CD4-positive, alpha-beta T cell treated with Interleukin-6 at 100 ng/mL for 8 hours (primary cell): ENCODE results near the gene KPNA1.
A peak's percentile ranks its signal among the peaks of the same experiment; 100 is the strongest.
"Not testable (repeated sequence)": the region's sequence is repeated elsewhere in the genome, so short reads cannot be mapped to it uniquely, and the experiment has no call there.

Experiments used
- DNase-seq: peaks from one replicate; pipeline ENCODE4 v3.0.0-alpha.2; 2020; ENCODE audit warnings: mixed read lengths, low spot score

KPNA1 gene

GRCh38 chr3:122475316-122475715, 39.4 kb downstream of the KPNA1 start:
- no peak for DNase-seq

DNA sequence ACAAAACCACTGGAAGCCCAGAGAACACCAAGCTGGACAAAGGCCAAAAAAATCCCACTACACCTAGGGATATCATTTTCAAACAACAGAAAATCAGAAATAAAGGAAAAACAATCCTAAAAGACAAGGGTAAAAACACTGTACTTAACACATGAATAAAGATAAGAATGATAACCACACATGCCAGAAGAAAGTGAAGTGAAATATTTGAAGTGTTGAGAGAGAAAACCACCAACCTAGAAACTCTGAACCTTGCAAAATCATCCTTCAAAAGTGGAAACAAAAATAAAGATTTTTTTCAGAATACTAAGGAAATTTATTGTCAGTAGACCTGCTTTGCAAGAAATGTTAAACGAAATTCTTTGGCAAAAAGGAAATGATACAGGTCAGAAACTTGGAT, 45.1 kb downstream of the KPNA1 start:
- DNase-seq: no peak

- DNase-seq: no peak
Measured at GRCh38 chr3:122468896-122469533, 45.7 kb downstream of the KPNA1 start.

DNA sequence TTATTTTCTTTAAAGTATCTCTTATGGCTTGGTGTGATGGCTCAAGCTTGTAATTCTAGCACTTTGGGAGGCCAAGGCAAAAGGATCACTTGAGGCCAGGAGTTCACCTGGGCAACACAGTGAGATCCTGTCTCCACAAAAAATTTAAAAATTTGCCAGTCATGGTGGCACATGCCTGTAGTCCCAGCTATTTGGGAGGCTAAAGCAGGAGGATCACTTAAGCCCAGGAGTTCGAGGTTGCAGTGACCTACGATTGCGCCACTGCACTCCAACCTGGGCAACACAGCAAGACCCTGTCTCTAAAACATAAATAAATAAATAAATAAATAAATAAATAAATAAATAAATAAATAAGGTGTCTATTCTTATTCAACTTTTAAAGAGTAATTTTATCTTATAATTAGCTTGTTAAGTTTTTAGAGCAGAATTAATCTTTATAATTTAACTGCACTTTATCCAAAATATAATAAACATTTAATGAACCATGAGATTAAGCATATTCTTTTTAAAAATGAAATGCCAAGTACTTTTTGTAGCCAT, 48.0 kb downstream of the KPNA1 start:
- DNase-seq: no peak

DNA sequence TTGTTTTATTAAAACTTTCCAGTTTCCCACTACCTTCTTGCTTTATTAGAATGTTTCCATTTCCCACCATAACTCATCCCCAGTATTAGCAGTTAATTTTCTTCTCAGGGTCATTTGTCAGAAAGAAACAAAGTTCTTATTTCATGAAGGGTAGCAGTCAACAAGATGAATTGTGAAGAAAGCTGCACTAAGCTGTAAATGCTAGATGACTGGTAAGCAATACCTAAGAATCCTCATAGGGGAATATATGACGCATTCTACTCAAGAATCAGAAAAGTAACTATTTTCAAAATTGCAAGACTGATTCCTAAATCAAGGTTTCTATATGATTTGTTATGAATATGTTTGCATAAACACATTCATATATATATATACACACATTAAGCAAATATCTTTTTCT, 50.1 kb downstream of the KPNA1 start:
- DNase-seq: no peak

GRCh38 chr3:122462406-122462805, 52.3 kb downstream of the KPNA1 start:
- DNase-seq: no peak

DNA sequence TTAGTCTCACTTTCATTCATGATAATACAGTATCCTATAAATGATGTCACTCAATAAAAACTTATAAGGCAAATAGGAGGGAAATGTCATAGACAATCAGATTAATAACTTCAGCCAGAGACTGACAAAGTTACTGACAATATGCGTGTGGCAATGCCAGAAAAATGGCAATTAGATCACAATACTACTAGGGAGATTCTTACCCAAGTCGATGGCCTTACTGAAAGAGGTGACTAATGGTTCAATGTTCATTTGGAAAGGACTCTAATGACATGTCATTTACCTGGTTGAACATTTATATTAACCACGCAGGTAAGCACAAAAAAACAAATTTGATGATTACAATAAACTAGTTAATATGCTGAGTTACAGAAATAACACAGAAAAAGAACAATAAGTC, 52.9 kb downstream of the KPNA1 start:
- DNase-seq: no peak

- no peak for DNase-seq
Measured at GRCh38 chr3:122458992-122459391, 55.7 kb downstream of the KPNA1 start.

GRCh38 chr3:122457706-122458105, 57.0 kb downstream of the KPNA1 start:
- no peak for DNase-seq

GRCh38 chr3:122456074-122456473, 58.7 kb downstream of the KPNA1 start:
- DNase-seq: no peak

- DNase-seq: no peak
Measured at GRCh38 chr3:122451371-122451770, 63.4 kb downstream of the KPNA1 start.

DNA sequence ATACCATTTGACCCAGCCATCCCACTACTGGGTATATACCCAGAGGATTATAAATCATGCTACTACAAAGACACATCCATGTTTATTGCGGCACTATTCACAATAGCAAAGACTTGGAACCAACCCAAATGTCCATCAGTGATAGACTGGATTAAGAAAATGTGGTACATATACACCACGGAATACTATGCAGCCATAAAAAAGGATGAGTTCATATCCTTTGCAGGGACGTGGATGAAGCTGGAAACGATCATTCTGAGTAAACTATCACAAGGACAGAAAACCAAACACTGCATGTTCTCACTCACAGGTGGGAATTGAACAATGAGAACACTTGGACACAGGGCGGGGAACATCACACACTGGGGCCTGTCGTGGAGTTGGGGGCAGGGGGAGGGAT, 66.5 kb downstream of the KPNA1 start:
- DNase-seq: not testable (repeated sequence)

- not testable (repeated sequence) for DNase-seq
Measured at GRCh38 chr3:122444491-122444887, 70.2 kb downstream of the KPNA1 start.

GRCh38 chr3:122443762-122444490, 70.8 kb downstream of the KPNA1 start:
- not testable (repeated sequence) for DNase-seq

GRCh38 chr3:122443090-122443489, 71.6 kb downstream of the KPNA1 start:
- DNase-seq: no peak

DNA sequence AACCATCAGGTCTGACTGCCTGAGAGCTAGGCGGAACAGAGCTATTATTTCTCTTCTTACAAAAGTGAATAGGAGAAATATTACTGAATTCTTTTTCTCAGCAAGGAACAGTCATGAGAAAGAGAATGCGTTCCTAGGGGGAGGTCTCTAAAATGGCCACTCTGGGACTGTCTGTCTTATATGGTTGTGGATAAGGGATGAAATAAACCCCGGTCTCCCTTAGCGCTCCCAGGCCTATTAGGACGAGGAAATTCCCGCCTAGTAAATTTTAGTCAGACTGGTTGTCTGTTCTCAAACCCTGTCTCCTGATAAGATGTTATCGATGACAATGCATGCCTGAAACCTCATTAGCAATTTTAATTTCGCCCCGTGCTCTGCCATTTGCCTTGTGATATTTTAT, 78.8 kb downstream of the KPNA1 start:
- DNase-seq: no peak

DNA sequence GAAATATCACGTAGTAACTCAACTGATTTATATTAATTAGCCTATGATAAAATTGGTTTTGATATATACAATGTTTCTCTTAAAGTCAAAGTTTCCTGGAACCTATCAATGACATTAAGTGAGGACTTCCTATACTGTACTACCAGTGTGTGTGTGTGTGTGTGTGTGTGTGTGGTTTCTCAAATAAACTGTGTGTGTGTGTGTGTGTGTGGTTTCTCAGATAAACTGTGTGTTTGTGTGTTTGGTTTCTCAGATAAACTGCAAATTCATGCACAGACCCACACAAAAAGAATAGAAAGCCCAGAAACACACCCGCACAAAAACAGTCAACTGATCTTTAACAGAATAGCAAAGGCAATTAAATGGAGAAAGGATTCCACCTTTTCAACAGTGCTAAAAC, 84.4 kb downstream of the KPNA1 start:
- no peak for DNase-seq

DNA sequence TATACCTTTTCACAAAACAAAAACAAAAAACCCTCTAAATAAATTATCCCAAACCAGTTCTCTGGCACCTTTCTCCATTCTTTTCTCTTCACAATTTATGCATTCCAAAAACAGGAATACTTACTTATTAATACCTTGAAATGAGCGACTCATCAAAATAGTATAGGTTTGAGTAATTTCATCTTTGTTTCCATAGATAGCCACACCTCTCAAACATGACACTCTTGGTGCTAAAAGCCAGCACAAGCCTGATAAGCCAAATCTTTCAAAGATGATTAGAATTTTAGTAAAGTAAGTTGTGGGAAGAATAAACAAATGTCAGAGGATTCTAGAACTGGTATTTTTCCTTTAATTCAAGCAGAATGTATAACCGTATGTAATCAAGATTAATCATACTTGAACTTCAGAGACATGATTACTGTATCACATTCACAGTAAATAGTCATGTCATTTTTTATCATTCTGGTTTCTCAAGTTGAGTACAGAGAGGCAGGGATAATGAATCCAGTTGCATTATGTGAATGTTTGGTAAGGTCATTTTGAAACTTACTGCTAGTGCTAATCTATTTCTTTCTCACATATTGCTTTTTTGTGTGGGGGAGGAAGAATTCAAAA, 86.8 kb downstream of the KPNA1 start:
- no peak for DNase-seq

DNA sequence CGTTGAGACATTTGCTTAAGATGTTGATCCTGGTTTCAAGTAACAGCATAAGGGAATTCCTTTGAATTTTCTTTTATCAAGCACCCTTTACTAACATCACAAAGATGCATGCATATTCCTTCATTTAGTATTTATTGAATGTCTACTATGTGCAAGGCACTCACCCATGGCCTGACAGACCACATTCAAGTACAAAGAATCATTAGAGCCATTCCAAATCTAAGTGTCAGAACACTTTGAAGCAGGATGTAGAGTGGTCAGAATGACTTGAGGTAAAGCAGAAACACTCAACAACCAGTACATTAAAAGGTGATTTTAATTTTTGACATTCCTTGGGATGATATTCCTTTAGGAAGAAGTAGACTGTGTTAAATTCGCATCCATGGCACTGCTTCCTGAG, 92.9 kb downstream of the KPNA1 start:
- no peak for DNase-seq

GRCh38 chr3:122421101-122421500, 93.6 kb downstream of the KPNA1 start:
- no peak for DNase-seq

GRCh38 chr3:122416966-122417365, 97.8 kb downstream of the KPNA1 start:
- DNase-seq: no peak

- peak; percentile 97 for DNase-seq
Measured at GRCh38 chr3:122415762-122416654, 98.7 kb downstream of the KPNA1 start, which contains the start of gene WDR5B. TSS of gene WDR5B (minus strand) at chr3:122416062. CDS start at chr3:122415528, 534 bp downstream.
